Stimulated activated memory B cell treated with anti-CD40 and anti-IgM and Interleukin-4, amounts not matched to agents 10 μg/mL and 1 μg/mL and 100 μg/mL, for 72 hours (primary cell): ENCODE results near the gene PRR5L.

ENCODE experiments used
- ATAC-seq: fragments of 150-1000 bp; cut with Tn5 transposase; 2 replicates; pipeline ENCODE4 v1.10.0; 2021
- H3K27ac Mint-ChIP-seq: one replicate; pipeline ENCODE4 v1.8.0; 2022; ENCODE audit warnings: mild to moderate bottlenecking, mixed read lengths
- H3K27me3 Mint-ChIP-seq: one replicate; pipeline ENCODE4 v1.8.0; 2022; ENCODE audit warnings: mixed read lengths
- H3K36me3 Mint-ChIP-seq: one replicate; pipeline ENCODE4 v1.8.0; 2022; ENCODE audit warnings: mixed read lengths
- H3K4me1 Mint-ChIP-seq: one replicate; pipeline ENCODE4 v1.8.0; 2022; ENCODE audit warnings: mixed read lengths
- H3K4me3 Mint-ChIP-seq: one replicate; pipeline ENCODE4 v1.8.0; 2022; ENCODE audit warnings: mild to moderate bottlenecking, moderate library complexity, mixed read lengths
- H3K9me3 Mint-ChIP-seq: one replicate; pipeline ENCODE4 v1.8.0; 2022; ENCODE audit warnings: mixed read lengths

The PRR5L gene

GRCh38 chr11:36328966-36329673 is 33.0 kb downstream of the PRR5L start:
- ATAC-seq, result no peak
- H3K4me3 Mint-ChIP-seq, result no peak overlapping the region
- peaks cover 4% of the 10 kb centered on the region for H3K9me3 Mint-ChIP-seq
- peaks cover 10% of the 10 kb centered on the region for H3K27me3 Mint-ChIP-seq
- H3K4me1 Mint-ChIP-seq, result peaks cover 18% of the 10 kb centered on the region
- no peak overlapping the region for H3K27ac Mint-ChIP-seq
- H3K36me3 Mint-ChIP-seq, result no peaks in the 10 kb centered on the region

- Mint-ChIP-seq H3K9me3 (peaks cover 4% of the 10 kb centered on the region), H3K4me3 (no peak overlapping the region), H3K27ac (no peak overlapping the region), H3K4me1 (peaks cover 29% of the 10 kb centered on the region), H3K36me3 (no peaks in the 10 kb centered on the region), H3K27me3 (peaks cover 10% of the 10 kb centered on the region)
- ATAC-seq, result no peak
Observed at GRCh38 chr11:36330411-36330810, 34.3 kb downstream of the PRR5L start.

GRCh38 chr11:36333468-36333867 is 37.4 kb downstream of the PRR5L start:
- peaks cover 13% of the 10 kb centered on the region for H3K4me1 Mint-ChIP-seq
- H3K27me3 Mint-ChIP-seq, result peaks cover 13% of the 10 kb centered on the region
- no peak overlapping the region for H3K4me3 Mint-ChIP-seq
- peaks cover 4% of the 10 kb centered on the region for H3K9me3 Mint-ChIP-seq
- ATAC-seq, result no peak
- no peaks in the 10 kb centered on the region for H3K36me3 Mint-ChIP-seq
- no peak overlapping the region for H3K27ac Mint-ChIP-seq

GRCh38 chr11:36333897-36334296 is 37.8 kb downstream of the PRR5L start:
- Mint-ChIP-seq H3K9me3 (peaks cover 6% of the 10 kb centered on the region), H3K27ac (no peak overlapping the region)
- no peak for ATAC-seq

GRCh38 chr11:36339888-36340287 is 43.8 kb downstream of the PRR5L start:
- Mint-ChIP-seq H3K4me1 (peaks cover 6% of the 10 kb centered on the region), H3K4me3 (no peak overlapping the region), H3K36me3 (no peaks in the 10 kb centered on the region), H3K27ac (no peak overlapping the region), H3K9me3 (peaks cover 2% of the 10 kb centered on the region), H3K27me3 (peaks cover 37% of the 10 kb centered on the region)
- no peak for ATAC-seq

More at GRCh38 chr11:36333897-36334296, 37.8 kb downstream of the PRR5L start:
- H3K36me3 Mint-ChIP-seq, result no peaks in the 10 kb centered on the region
- peaks cover 13% of the 10 kb centered on the region for H3K4me1 Mint-ChIP-seq
- H3K27me3 Mint-ChIP-seq, result peaks cover 17% of the 10 kb centered on the region
- H3K4me3 Mint-ChIP-seq, result no peak overlapping the region

- peaks cover 2% of the 10 kb centered on the region for H3K9me3 Mint-ChIP-seq
- H3K27me3 Mint-ChIP-seq, result peaks cover 43% of the 10 kb centered on the region
- H3K36me3 Mint-ChIP-seq, result no peaks in the 10 kb centered on the region
- ATAC-seq, result no peak
- H3K4me3 Mint-ChIP-seq, result no peak overlapping the region
- no peaks in the 10 kb centered on the region for H3K4me1 Mint-ChIP-seq
- no peak overlapping the region for H3K27ac Mint-ChIP-seq
Observed at GRCh38 chr11:36340897-36341296, 44.8 kb downstream of the PRR5L start.

- Mint-ChIP-seq H3K4me3 (no peak overlapping the region), H3K4me1 (no peaks in the 10 kb centered on the region), H3K27me3 (peaks cover 43% of the 10 kb centered on the region), H3K36me3 (no peaks in the 10 kb centered on the region), H3K9me3 (peaks cover 2% of the 10 kb centered on the region), H3K27ac (no peak overlapping the region)
- ATAC-seq, result no peak
Observed at GRCh38 chr11:36341915-36342314, 45.8 kb downstream of the PRR5L start.

- H3K4me1 Mint-ChIP-seq, result peaks cover 3% of the 10 kb centered on the region
- peaks cover 43% of the 10 kb centered on the region for H3K27me3 Mint-ChIP-seq
- H3K9me3 Mint-ChIP-seq, result peaks cover 2% of the 10 kb centered on the region
- no peak overlapping the region for H3K4me3 Mint-ChIP-seq
- ATAC-seq, result no peak
- no peaks in the 10 kb centered on the region for H3K36me3 Mint-ChIP-seq
- H3K27ac Mint-ChIP-seq, result no peak overlapping the region
Observed at GRCh38 chr11:36342327-36342726, 46.2 kb downstream of the PRR5L start.

GRCh38 chr11:36343436-36343835 is 47.3 kb downstream of the PRR5L start:
- Mint-ChIP-seq H3K27me3 (peaks cover 40% of the 10 kb centered on the region), H3K9me3 (peaks cover 2% of the 10 kb centered on the region), H3K27ac (no peak overlapping the region), H3K4me3 (no peak overlapping the region), H3K36me3 (no peaks in the 10 kb centered on the region), H3K4me1 (peaks cover 7% of the 10 kb centered on the region)
- ATAC-seq, result no peak

GRCh38 chr11:36345084-36345511 is 49.0 kb downstream of the PRR5L start:
- no peak for ATAC-seq
- Mint-ChIP-seq H3K27me3 (peaks cover 26% of the 10 kb centered on the region), H3K27ac (no peak overlapping the region), H3K36me3 (no peaks in the 10 kb centered on the region), H3K4me1 (peaks cover 14% of the 10 kb centered on the region), H3K4me3 (no peak overlapping the region), H3K9me3 (no peaks in the 10 kb centered on the region)

- H3K27me3 Mint-ChIP-seq, result peaks cover 22% of the 10 kb centered on the region
- no peak overlapping the region for H3K27ac Mint-ChIP-seq
- no peak for ATAC-seq
- no peaks in the 10 kb centered on the region for H3K9me3 Mint-ChIP-seq
- H3K4me3 Mint-ChIP-seq, result no peak overlapping the region
- H3K4me1 Mint-ChIP-seq, result peaks cover 17% of the 10 kb centered on the region
- H3K36me3 Mint-ChIP-seq, result no peaks in the 10 kb centered on the region
Observed at GRCh38 chr11:36345535-36346141, 49.5 kb downstream of the PRR5L start.

- Mint-ChIP-seq H3K4me1 (peaks cover 17% of the 10 kb centered on the region), H3K36me3 (no peaks in the 10 kb centered on the region), H3K27me3 (peaks cover 17% of the 10 kb centered on the region), H3K9me3 (no peaks in the 10 kb centered on the region), H3K27ac (no peak overlapping the region), H3K4me3 (no peak overlapping the region)
- ATAC-seq, result no peak
Observed at GRCh38 chr11:36346562-36347383, 50.7 kb downstream of the PRR5L start.

GRCh38 chr11:36347384-36347906 is 51.4 kb downstream of the PRR5L start:
- Mint-ChIP-seq H3K27me3 (peaks cover 12% of the 10 kb centered on the region), H3K36me3 (no peaks in the 10 kb centered on the region), H3K9me3 (no peaks in the 10 kb centered on the region), H3K4me3 (no peak overlapping the region), H3K4me1 (peaks cover 23% of the 10 kb centered on the region), H3K27ac (no peak overlapping the region)
- peak; percentile 75 for ATAC-seq

- ATAC-seq, result no peak
- Mint-ChIP-seq H3K4me3 (no peak overlapping the region), H3K36me3 (no peaks in the 10 kb centered on the region), H3K9me3 (no peaks in the 10 kb centered on the region), H3K27me3 (peaks cover 9% of the 10 kb centered on the region), H3K4me1 (peaks cover 35% of the 10 kb centered on the region), H3K27ac (no peak overlapping the region)
Observed at GRCh38 chr11:36349351-36350136, 53.5 kb downstream of the PRR5L start.

GRCh38 chr11:36350137-36350513 is 54.0 kb downstream of the PRR5L start:
- Mint-ChIP-seq H3K4me1 (peaks cover 41% of the 10 kb centered on the region), H3K9me3 (no peaks in the 10 kb centered on the region), H3K36me3 (no peaks in the 10 kb centered on the region), H3K27me3 (peaks cover 3% of the 10 kb centered on the region), H3K27ac (no peak overlapping the region), H3K4me3 (no peak overlapping the region)
- peak; percentile 38 for ATAC-seq
